WTC11 (cell line): ENCODE results near the gene GOLGA8F. TPM values are rescaled to one million over a fixed set of nuclear protein-coding genes. Genes with fewer than 3 reads are reported as not detected.
"Not testable (repeated sequence)": the region's sequence is repeated elsewhere in the genome, so short reads cannot be mapped to it uniquely, and the experiment has no call there.

ENCODE experiments used
- ATAC-seq: fragments of 200-7000 bp; cut with Tn5 transposase; 2 replicates; pipeline ENCODE4 v1.10.0; 2021; ENCODE audit warnings: mild to moderate bottlenecking, moderate library complexity
- Bru-seq: library from RNA; stranded (reverse); fragments of 400-500 nt; gene quantifications from one replicate; lab custom pipeline; 2021; lab: Mats Ljungman, UMichigan
- CTCF ChIA-PET: fragments of 300-600 bp; sonication (Branson Sonifier 250); formaldehyde crosslinking; loops from one replicate; lab custom pipeline; 2021; ENCODE audit warnings: antibody characterized with exemption; lab: Charles Lee
- POLR2A ChIA-PET: fragments of 350-600 bp; sonication (Branson Sonifier 250); formaldehyde crosslinking; loops from one replicate; lab custom pipeline; 2021; ENCODE audit warnings: antibody characterized with exemption; lab: Charles Lee
- DNase-seq: peaks from one replicate; pipeline ENCODE4 v3.0.0; 2021; ENCODE audit warnings: low spot score
- H3K27ac Mint-ChIP-seq: 2 replicates; pipeline ENCODE4 v1.8.0; 2021; ENCODE audit warnings: mixed read lengths
- H3K27me3 Mint-ChIP-seq: 2 replicates; pipeline ENCODE4 v1.8.0; 2021; ENCODE audit warnings: low read depth, mild to moderate bottlenecking, moderate library complexity, mixed read lengths
- H3K36me3 Mint-ChIP-seq: 2 replicates; pipeline ENCODE4 v1.8.0; 2021; ENCODE audit warnings: mixed read lengths
- H3K4me1 Mint-ChIP-seq: 2 replicates; pipeline ENCODE4 v1.8.0; 2022; ENCODE audit warnings: mixed read lengths
- H3K4me3 Mint-ChIP-seq: 2 replicates; pipeline ENCODE4 v1.8.0; 2021; ENCODE audit warnings: mild to moderate bottlenecking, moderate library complexity, mixed read lengths
- H3K9me3 Mint-ChIP-seq: 2 replicates; pipeline ENCODE4 v1.8.0; 2021; ENCODE audit warnings: mixed read lengths
- long read RNA-seq, 3 experiments: library from RNA in 1 of 3; library from capped mRNA in 1 of 3; library from polyadenylated mRNA in 1 of 3; unstranded in 2 of 3; stranded (forward) in 1 of 3; transcript quantifications; one replicate each; pipeline ENCODE4 v2.0.0, GENCODE V29; 2021
- microRNA-seq: library from miRNA; unstranded; fragments of <30 nt; microRNA quantifications from one replicate; pipeline ENCODE4 v1.2.0, GENCODE V29; 2022; ENCODE audit warnings: borderline number of aligned reads
- total RNA-seq: library from RNA; stranded (reverse); gene quantifications from 3 replicates; pipeline ENCODE4 v1.2.3, GENCODE V29; 2021

The GOLGA8F gene, protein sequence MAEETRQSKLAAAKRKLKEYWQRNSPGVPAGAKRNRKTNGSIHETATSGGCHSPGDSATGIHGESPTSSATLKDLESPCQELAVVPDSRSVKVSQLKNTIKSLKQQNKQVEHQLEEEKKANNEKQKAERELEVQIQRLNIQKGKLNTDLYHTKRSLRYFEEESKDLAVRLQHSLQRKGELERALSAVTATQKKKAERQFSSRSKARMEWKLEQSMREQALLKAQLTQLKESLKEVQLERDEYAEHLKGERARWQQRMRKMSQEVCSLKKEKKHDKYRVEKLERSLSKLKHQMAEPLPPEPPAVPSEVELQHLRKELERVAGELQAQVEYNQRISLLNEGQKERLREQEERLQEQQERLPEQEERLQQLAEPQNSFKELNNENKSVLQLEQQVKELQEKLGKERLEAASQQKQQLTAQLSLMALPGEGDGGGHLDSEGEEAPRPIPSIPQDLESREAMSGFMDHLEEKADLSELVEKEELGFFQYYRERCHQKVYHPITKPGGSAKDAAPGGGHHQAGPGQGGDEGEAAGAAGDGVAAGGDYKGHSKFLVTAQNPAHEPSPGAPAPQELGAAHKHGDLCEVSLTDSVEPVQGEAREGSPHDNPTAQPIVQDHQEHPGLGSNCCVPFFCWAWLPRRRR
- total RNA-seq: not detected in 3 replicates
- not detected for Bru-seq, nascent RNA
- long read RNA-seq, experiment 1: 0 reads
- long read RNA-seq, experiment 2: 0 reads
- long read RNA-seq, experiment 3: 0 reads

DNA sequence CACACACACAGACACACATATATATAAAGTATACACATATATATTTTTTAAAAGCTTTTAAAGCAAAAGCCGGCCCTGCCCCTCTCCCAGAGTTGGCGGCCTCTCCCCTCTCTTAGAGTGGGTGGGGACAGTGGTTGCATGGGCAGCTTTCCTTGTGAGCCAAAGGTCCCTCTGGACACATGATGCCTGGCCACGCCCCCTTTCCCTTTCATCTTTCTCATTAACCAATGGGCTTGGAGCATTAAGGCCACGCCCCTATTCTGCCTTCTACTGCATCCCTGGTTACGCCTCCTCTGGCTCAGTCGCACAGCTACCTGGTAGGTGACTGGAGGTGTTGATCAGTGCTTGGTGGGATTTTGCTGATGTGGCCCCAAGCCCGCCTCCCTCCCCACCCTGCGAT, at the start of gene GOLGA8F:
TSS of gene GOLGA8F (plus strand) at position 301 of the 400 bp plus-strand sequence. CDS start at position 399, 98 bp downstream.
- CTCF ChIA-PET, H3K27ac Mint-ChIP-seq, POLR2A ChIA-PET, ATAC-seq, H3K27me3 Mint-ChIP-seq, DNase-seq, H3K9me3 Mint-ChIP-seq, H3K36me3 Mint-ChIP-seq, H3K4me1 Mint-ChIP-seq, H3K4me3 Mint-ChIP-seq: not testable (repeated sequence)

DNA sequence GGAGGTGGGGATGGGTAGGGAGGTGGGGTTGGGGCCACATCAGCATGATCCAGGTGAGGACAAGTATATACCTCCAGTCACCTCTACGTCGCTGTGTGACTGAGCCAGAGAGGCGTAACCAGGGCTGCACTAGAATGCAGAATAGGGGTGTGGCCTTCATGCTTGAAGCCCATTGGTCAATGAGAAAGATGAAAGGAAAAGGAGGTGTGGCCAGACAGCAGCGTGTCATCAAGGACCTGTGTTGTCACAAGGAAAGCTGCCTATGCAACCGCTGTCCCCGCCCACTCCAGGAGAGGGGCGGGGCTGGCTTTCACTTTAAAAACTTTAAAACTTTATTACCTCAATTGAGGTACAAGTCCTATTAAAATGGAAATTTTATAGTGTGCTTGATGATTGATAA, 20.5 kb upstream of the GOLGA8F start, which contains the start of gene GOLGA6L24:
TSS of gene GOLGA6L24 (minus strand) at position 101 of the 400 bp plus-strand sequence. CDS start at position 40, 61 bp downstream.
- CTCF ChIA-PET, H3K4me3 Mint-ChIP-seq, POLR2A ChIA-PET, H3K9me3 Mint-ChIP-seq, DNase-seq, ATAC-seq, H3K36me3 Mint-ChIP-seq, H3K27ac Mint-ChIP-seq, H3K27me3 Mint-ChIP-seq, H3K4me1 Mint-ChIP-seq: not testable (repeated sequence)

DNA sequence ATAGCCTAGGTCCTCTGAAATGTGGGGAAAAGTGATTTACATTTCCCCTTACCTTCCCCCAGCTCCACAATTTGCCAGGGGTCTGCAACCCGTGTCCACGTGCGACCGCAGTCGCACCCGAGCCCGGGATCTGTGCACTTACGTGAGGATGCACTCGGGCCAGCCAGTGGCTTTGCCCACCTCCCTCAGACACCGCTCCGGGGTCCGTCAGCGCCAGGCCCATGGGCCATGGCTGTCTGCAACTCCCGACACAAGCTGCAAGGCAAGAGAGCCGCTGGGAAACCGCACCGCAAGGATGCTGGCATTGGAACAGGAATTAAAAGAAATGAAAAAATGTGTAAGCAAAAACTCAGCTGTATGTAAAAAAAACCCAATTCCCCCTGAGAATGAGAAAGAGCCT, 13.0 kb upstream of the GOLGA8F start:
- H3K4me1 Mint-ChIP-seq, ATAC-seq, H3K9me3 Mint-ChIP-seq, H3K4me3 Mint-ChIP-seq, H3K36me3 Mint-ChIP-seq, POLR2A ChIA-PET, CTCF ChIA-PET, H3K27me3 Mint-ChIP-seq, H3K27ac Mint-ChIP-seq: not testable (repeated sequence)
- DNase-seq: peak; percentile 10

DNA sequence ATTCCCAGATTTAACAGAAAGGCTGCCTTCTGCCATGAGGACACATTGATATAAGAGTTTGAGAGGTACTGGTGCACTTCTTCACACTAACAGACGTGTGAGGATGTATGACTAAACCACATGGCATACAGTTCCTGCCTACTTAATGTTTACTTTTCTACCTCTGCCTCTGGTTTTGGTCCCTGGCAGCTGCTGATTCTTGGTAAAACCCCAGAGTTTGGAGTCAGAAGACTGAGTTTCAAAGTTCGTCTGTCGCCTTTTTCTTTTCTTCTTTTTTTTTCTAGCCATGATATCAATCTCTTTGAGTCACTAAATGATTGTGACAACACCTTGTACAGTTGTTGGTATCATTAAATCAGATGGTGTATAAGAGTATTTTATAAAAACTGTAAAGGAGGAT, 1.6 kb downstream of the GOLGA8F start:
- DNase-seq, H3K27me3 Mint-ChIP-seq, POLR2A ChIA-PET, H3K9me3 Mint-ChIP-seq, CTCF ChIA-PET, H3K4me1 Mint-ChIP-seq, H3K36me3 Mint-ChIP-seq, H3K4me3 Mint-ChIP-seq, H3K27ac Mint-ChIP-seq, ATAC-seq: not testable (repeated sequence)

DNA sequence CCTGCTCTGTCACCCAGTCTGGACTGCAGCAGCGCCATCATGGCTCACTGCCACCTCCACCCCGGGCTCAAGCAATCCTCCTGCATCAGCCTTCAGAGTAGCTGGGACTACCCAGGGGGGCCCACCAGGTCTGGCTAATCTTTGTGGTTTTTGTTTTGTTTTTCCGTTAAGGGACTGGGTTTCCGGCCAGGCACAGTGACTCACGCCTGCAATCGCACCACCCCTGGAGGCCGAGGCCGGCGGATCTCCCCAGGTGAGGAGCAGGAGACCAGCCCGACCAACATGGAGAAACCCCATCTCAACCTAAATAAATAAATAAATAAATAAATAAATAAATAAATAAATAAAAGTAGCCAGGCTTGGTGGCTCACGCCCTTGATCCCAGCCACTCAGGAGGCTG, 17.6 kb downstream of the GOLGA8F start:
- H3K9me3 Mint-ChIP-seq, ATAC-seq, CTCF ChIA-PET, H3K4me1 Mint-ChIP-seq, H3K27ac Mint-ChIP-seq, H3K27me3 Mint-ChIP-seq, H3K4me3 Mint-ChIP-seq, DNase-seq, POLR2A ChIA-PET, H3K36me3 Mint-ChIP-seq: not testable (repeated sequence)

DNA sequence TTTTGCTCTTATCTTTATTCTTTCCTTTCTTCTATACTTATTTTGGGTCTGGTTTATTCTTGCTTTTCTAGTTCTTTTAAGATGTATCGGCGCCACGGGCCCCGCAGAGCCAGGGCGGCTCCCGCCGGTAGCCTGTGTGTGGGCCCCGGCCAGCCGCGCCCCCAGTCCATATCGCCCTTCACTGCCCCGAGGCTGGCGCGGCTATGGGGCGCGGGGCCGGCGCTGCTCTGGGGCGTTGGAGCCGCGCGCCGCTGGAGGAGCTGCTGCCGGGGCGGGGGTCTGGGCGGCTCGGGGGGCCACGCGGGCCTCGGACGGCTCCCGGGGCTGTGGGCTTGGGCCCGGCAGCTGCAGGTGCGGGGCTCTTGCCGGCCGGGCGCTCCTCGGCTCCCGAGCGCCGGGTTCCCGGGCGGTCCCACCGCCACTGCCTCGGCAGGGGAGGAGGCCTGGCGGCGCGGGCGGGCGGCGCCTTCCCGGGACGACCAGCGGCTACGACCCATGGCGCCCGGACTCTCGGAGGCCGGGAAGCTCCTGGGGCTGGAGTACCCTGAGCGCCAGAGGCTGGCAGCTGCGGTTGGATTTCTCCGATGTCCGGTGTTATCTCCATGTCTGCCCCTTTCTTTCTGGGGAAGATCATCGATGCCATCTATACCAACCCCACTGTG, 24.4 kb downstream of the GOLGA8F start:
- H3K27ac Mint-ChIP-seq, H3K4me1 Mint-ChIP-seq, H3K9me3 Mint-ChIP-seq, DNase-seq, H3K27me3 Mint-ChIP-seq, H3K36me3 Mint-ChIP-seq, CTCF ChIA-PET, H3K4me3 Mint-ChIP-seq, POLR2A ChIA-PET: not testable (repeated sequence)
- peak; percentile 96 for ATAC-seq

DNA sequence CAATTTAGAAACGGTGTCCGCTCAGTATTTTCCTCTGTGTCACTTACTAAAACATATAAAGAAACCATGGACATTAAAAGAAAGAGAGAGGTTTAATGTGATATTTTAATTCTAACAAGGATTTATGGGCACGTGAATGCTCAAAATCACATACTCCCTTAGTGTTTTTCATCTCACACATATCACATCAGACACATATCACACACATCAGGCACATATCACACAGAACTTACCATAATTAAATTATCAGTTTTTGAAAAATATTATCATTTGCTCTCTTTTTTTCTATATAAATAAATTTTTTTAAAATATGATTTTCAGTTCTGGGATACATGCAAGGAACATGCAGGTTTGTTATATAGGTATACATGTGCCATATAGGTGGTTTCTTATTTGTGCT, 42.0 kb downstream of the GOLGA8F start:
- DNase-seq, H3K4me3 Mint-ChIP-seq, CTCF ChIA-PET, H3K9me3 Mint-ChIP-seq, ATAC-seq, H3K36me3 Mint-ChIP-seq, H3K27me3 Mint-ChIP-seq, POLR2A ChIA-PET, H3K4me1 Mint-ChIP-seq, H3K27ac Mint-ChIP-seq: not testable (repeated sequence)

DNA sequence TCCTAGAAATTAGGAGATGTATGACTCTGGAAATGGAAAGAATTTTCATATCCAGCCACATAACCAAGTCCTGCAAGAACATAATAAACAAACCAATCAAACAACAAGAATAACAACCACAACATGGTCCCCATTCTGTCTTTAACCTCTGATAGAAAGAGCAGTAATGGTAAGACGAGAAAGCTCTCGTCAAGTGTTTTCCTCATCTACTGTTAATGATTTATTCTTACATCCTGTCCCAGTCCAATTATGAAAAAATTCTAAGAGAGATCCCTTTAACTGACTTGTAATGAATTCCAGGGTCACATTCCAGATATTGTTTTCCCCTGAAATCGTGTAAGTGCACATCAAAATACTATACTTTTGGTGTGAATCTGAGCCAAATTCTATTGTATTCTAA, 57.1 kb downstream of the GOLGA8F start:
- H3K4me3 Mint-ChIP-seq, ATAC-seq, POLR2A ChIA-PET, CTCF ChIA-PET, DNase-seq, H3K27ac Mint-ChIP-seq, H3K36me3 Mint-ChIP-seq, H3K4me1 Mint-ChIP-seq, H3K27me3 Mint-ChIP-seq, H3K9me3 Mint-ChIP-seq: not testable (repeated sequence)

Small RNA genes within 50 kb of the gene (microRNA-seq; reads per million reads assigned to microRNA genes)
- not detected for gene MIR4509-2

Other genes starting within 250 kb of the GOLGA8F start
- 81.5 to 94.2 TPM (median 82.0 TPM) in 3 replicates for gene HERC2, start 56.5 kb upstream of the GOLGA8F start, total RNA-seq
- gene GOLGA6L24, start 20.6 kb upstream of the GOLGA8F start, total RNA-seq: not detected in 3 replicates
- gene GOLGA8G, start 154.3 kb downstream of the GOLGA8F start, total RNA-seq: not detected in 3 replicates
- gene GOLGA6L25, start 174.9 kb downstream of the GOLGA8F start, total RNA-seq: not detected in 3 replicates